Posterior cingulate gyrus (tissue), 11 donors: Measurements from ENCODE around the gene SFTPD.
"Not testable (repeated sequence)": the region's sequence is repeated elsewhere in the genome, so short reads cannot be mapped to it uniquely, and the experiment has no call there.

Experiments used
- DNase-seq, 10 donors: peaks; one replicate each; pipeline versions ENCODE4 v3.0.0 to v3.0.0-alpha.2; 2020 to 2021; ENCODE audit warnings: mixed read lengths in 3 of 10
- intact Hi-C: fragments of 100-400 bp; cut with DNase I; formaldehyde crosslinking; loops from one replicate; pipeline ENCODE4 v1.15.1; 2023

Gene SFTPD

GRCh38 chr10:79928028-79928583 is 20.8 kb downstream of the SFTPD start:
- no peak for DNase-seq

GRCh38 chr10:79927111-79927828 is 21.6 kb downstream of the SFTPD start:
- intact Hi-C loops = loop anchor here (5.0 to 10.0 kb wide), 2 partner anchors 150 to 362 kb away; partner anchors contain the start of gene SFTPA2
- peak in 3 of 10 donors; percentile 22 to 88 (median 34) for DNase-seq

More at GRCh38 chr10:79928028-79928583, 20.8 kb downstream of the SFTPD start:
- intact Hi-C loops = loop anchor here (5.0 to 10.0 kb wide), 2 partner anchors 151 to 363 kb away; partner anchors contain the start of gene SFTPA2

- intact Hi-C loops = loop anchor here (5.0 to 10.0 kb wide), 2 partner anchors 149 to 361 kb away; partner anchors contain the start of gene SFTPA2
- no peak for DNase-seq
Measured at GRCh38 chr10:79926037-79926436, 22.9 kb downstream of the SFTPD start.

GRCh38 chr10:79925614-79926013 is 23.3 kb downstream of the SFTPD start:
- DNase-seq = no peak
- intact Hi-C loops = loop anchor here (5.0 to 10.0 kb wide), 2 partner anchors 148 to 361 kb away; partner anchors contain the start of gene SFTPA2

DNA sequence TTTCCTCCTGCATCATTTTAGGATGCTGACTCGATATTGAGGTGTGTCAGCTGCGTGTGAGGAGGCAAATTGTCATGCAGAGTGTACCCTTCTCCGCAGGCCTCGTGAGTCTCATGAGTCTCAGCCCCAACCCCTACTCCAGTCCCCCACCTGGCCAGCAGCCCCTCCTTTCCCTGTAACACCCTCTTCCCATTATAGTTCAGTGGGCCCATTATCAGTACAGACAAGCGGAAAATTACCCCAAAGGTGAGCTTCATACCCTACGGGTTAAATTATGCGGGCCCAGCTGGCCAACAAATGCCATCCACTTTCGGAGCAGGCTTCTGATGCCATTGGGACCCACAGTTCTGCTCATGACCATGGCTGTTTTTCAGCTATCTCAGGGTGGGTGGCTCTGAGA is 25.2 kb downstream of the SFTPD start:
- DNase-seq = no peak
- intact Hi-C loops = loop anchor here (10.0 kb wide), 1 partner anchor 359 kb away; the partner anchor contains the start of gene SFTPA2

GRCh38 chr10:79923145-79923544 is 25.8 kb downstream of the SFTPD start:
- intact Hi-C loops = loop anchor here (10.0 kb wide), 1 partner anchor 358 kb away; the partner anchor contains the start of gene SFTPA2
- DNase-seq = no peak

DNA sequence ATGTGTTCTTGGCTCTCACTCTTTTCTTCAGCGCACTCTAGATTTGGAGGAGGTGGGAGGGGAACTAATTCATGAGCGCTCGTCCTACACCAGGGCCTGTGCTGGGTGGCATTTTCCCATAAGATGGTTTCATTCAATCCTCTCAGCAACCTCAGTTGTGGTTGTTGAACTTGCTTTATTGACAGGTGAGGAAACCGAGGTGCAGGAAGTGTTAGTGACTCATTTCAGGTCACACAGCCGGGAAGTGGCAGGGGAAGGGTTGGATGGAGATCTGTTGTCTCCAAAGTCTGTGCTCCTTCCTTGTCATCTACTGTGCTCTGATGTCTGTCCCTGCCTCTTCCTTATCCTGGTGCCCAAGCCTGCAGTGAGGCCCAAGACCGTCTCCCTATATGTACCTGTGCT is 26.9 kb downstream of the SFTPD start:
- intact Hi-C loops = loop anchor here (10.0 kb wide), 1 partner anchor 357 kb away; the partner anchor contains the start of gene SFTPA2

GRCh38 chr10:79915838-79916237 is 33.1 kb downstream of the SFTPD start:
- intact Hi-C loops = not testable (repeated sequence)

More for the DNA sequence above, 26.9 kb downstream of the SFTPD start:
- DNase-seq = not testable (repeated sequence)

DNA sequence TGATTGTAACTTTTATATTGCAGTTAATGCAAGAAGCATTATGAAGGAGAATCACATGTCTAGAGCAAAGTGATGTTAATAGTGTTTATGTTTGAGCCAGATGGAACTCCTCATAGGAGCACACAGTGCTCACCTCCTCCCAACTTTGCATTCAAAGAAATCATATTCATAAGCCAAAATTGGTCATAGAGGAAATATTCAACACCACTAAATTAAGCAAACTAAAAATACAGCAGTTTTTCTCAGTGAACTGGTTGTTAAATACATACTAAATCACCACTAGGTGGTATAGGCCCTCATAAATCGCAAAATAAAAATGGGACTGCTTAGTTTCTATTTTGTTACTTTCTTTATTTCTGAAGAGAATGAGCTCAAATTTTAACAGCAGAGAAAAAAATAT is 34.4 kb downstream of the SFTPD start:
- DNase-seq, intact Hi-C loops: not testable (repeated sequence)

More at GRCh38 chr10:79915838-79916237, 33.1 kb downstream of the SFTPD start:
- not testable (repeated sequence) for DNase-seq

- intact Hi-C loops = no loop called here
- no peak for DNase-seq
Measured at GRCh38 chr10:79910836-79911235, 38.1 kb downstream of the SFTPD start.

- no peak for DNase-seq
- intact Hi-C loops = no loop called here
Measured at GRCh38 chr10:79910344-79910743, 38.6 kb downstream of the SFTPD start.

- DNase-seq = peak in 1 of 10 donors; percentile 22
Measured at GRCh38 chr10:79905322-79906314, 43.3 kb downstream of the SFTPD start.

DNA sequence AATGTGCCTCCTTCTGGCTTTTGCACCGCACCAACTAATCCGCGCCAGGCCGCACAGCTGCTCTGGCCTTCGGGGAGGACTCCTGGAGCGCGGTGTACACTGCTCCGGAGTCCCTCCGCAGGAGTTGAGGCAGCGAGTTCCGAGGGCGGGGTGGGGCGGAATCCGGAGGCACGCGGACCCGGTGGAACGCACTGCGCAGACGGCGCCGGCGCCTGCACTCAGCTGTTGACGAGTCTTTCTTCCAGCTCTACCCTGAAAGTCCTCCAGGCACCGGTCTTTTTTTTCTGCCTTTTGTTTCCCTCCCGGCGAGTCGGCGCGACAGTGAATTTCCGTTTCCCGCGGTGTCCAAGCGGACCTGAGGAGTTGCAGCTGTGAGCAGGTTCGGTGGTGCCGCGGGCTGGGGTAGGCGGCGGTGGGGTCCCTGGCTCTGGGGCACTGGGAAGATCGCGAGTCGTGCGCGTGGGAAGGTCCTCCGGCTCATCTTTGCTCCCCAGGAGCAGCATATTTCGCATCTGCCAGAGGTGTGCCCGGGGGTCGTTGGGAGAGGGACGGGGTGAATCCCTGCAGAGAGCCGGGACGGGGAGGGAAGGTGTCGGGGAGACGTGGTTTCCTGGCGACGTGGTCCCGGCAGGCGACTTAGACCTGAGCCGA is 44.1 kb downstream of the SFTPD start:
- intact Hi-C loops = no loop called here
- peak; percentile 35 to 94 (median 67) for DNase-seq

More at GRCh38 chr10:79905322-79906314, 43.3 kb downstream of the SFTPD start:
- intact Hi-C loops = no loop called here

DNA sequence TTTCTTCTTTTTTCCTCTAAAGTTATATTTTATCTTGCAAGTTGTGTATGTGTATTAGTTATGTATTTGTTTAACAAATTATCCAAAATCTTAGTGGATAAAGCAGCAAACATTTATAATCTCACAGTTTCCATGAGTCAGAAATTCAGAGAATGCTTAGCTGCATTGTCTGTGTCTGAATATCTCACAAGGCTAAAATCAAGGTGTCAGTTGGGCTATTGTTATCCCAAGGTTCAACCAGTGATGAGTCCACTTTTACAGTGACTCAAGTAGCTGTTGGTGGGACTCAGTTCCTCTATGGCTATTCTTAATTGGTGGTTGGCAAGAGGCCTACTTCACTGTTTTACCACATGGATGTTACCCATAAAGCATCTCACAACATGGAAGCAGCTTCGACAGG is 47.3 kb downstream of the SFTPD start:
- intact Hi-C loops, DNase-seq: not testable (repeated sequence)

DNA sequence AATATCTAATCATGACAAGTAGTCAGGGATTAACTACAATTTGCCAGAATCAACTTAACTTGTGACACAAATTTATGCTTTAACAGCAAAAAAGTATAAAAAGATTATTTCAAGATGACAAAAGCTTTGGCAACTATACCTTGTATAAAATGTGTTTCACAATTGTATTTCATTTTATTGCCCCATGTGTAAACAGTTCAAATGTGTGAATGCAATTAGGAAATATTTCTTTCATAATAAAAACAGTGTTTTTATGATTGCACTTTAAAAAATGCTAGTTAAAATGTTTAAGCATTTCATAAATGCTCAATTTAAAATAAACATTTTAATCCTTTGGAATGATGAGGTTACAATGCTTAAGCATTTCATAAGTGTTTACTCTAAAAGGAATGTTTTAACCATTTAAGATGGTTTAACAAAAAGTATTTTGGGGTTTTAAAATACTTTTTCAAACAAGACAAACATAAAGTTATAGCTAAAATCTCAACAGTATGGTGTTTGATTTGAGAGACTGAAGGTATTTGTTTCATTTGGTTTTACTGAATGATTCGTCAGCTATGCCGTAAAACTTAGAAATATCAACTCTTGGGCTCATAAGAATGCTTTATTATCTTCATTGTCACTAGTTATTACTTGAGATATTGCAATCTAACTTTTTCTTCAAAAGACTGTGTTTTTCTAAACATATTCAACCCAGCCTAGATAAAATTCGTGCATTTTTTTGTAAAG is 50.1 kb downstream of the SFTPD start:
- no peak for DNase-seq
- intact Hi-C loops = no loop called here

- peak in 3 of 10 donors; percentile 45 to 69 (median 52) for DNase-seq
- intact Hi-C loops = not testable (repeated sequence)
Measured at GRCh38 chr10:79892896-79893295, 56.0 kb downstream of the SFTPD start.

DNA sequence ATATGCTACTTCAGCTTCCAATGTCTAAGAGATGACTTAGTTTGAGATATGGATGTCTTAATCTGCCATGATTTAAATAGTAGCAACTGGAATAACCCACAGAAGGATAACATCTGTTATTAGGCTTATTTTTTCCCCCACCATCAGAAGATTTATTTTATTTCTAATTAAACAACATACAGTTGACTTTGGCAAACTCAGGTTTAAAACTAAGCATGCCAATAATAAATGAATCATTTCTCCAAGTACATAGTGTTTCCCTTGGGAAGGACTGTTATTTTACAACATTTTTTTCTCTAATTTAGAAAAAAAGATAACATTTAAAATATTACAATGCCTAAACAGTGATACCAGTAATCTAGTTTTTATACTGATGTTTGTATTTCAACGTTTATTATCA is 58.4 kb downstream of the SFTPD start:
- intact Hi-C loops = no loop called here
- no peak for DNase-seq

GRCh38 chr10:79888984-79889383 is 59.9 kb downstream of the SFTPD start:
- intact Hi-C loops, DNase-seq: not testable (repeated sequence)
